IMR-90 (cell line): ENCODE results near the gene WSB2. TPM values are rescaled to one million over a fixed set of nuclear protein-coding genes. Genes with fewer than 3 reads are reported as not detected.

Source experiments
- ATAC-seq: fragments of 200-7000 bp; cut with Tn5 transposase; 2 replicates; pipeline ENCODE4 v1.9.1; 2020; ENCODE audit warnings: low read depth, mild to moderate bottlenecking, moderate library complexity
- Bru-seq: library from RNA; stranded (reverse); fragments of 400-500 nt; gene quantifications from one replicate; lab custom pipeline; 2021; lab: Mats Ljungman, UMichigan
- BruChase-seq, 2 experiments: library from RNA; stranded (reverse); fragments of 400-500 nt; gene quantifications; one replicate each; lab custom pipeline; 2021; lab: Mats Ljungman, UMichigan
- BruUV-seq: library from RNA; stranded (reverse); fragments of 400-500 nt; replicated peaks from 2 replicates; lab custom pipeline; 2021; lab: Mats Ljungman, UMichigan
- CTCF ChIA-PET: fragments of 300-600 bp; formaldehyde crosslinking; extraction: SDS; loops from one replicate; lab custom pipeline; 2021; ENCODE audit warnings: antibody characterized with exemption; lab: Yijun Ruan, JAX
- POLR2A ChIA-PET: fragments of 300-600 bp; sonication (Branson Sonifier 250); formaldehyde crosslinking; loops from one replicate; lab custom pipeline; 2022; ENCODE audit warnings: antibody characterized with exemption; ENCODE audit not compliant: unreplicated experiment; lab: Charles Lee
- DNase-seq: peaks from one replicate; pipeline ENCODE4 v3.0.0; 2013
- H2AFZ ChIP-seq: replicated peaks from 2 replicates; pipeline ENCODE3; 2013; ENCODE audit warnings: low read length, mild to moderate bottlenecking; ENCODE audit not compliant: poor library complexity
- H2AK5ac ChIP-seq: 2 replicates; pipeline ENCODE4 v1.6.1; 2013; ENCODE audit warnings: low read depth, low read length, inconsistent platforms
- H2AK9ac ChIP-seq: replicated peaks from 2 replicates; pipeline ENCODE3; 2013; ENCODE audit warnings: mild to moderate bottlenecking, low read depth, low read length, moderate library complexity; ENCODE audit not compliant: poor library complexity
- H2BK120ac ChIP-seq: 2 replicates; pipeline ENCODE4 v1.6.1; 2013; ENCODE audit warnings: low read depth, low read length, inconsistent platforms
- H2BK15ac ChIP-seq: 3 replicates; pipeline ENCODE4 v1.6.1; 2013; ENCODE audit warnings: low read depth, low read length, inconsistent platforms
- H2BK20ac ChIP-seq: 2 replicates; pipeline ENCODE4 v1.6.1; 2013; ENCODE audit warnings: low read depth, mild to moderate bottlenecking, inconsistent platforms, low read length, moderate library complexity
- H2BK5ac ChIP-seq: 2 replicates; pipeline ENCODE4 v1.6.1; 2013; ENCODE audit warnings: mild to moderate bottlenecking, low read depth, low read length, inconsistent platforms; ENCODE audit not compliant: poor library complexity, severe bottlenecking
- H3K14ac ChIP-seq: replicated peaks from 2 replicates; pipeline ENCODE4 v1.6.1; 2013; ENCODE audit warnings: low read depth, low read length, inconsistent platforms
- H3K18ac ChIP-seq: 2 replicates; pipeline ENCODE4 v1.6.1; 2013; ENCODE audit warnings: low read depth, low read length, control low read depth
- H3K23ac ChIP-seq: 2 replicates; pipeline ENCODE4 v1.6.1; 2013; ENCODE audit warnings: low read depth, low read length, inconsistent platforms
- H3K27ac ChIP-seq: 2 replicates; pipeline ENCODE4 v1.5.1; 2013; ENCODE audit warnings: mild to moderate bottlenecking, control low read depth, low read length; ENCODE audit not compliant: insufficient read depth
- H3K27me3 ChIP-seq: 2 replicates; pipeline ENCODE4 v1.6.1; 2013; ENCODE audit warnings: low read length; ENCODE audit not compliant: control insufficient read depth, insufficient read depth
- H3K36me3 ChIP-seq: 2 replicates; pipeline ENCODE4 v1.6.1; 2013; ENCODE audit warnings: low read length, mixed read lengths; ENCODE audit not compliant: control insufficient read depth, insufficient read depth
- H3K4ac ChIP-seq: 2 replicates; pipeline ENCODE4 v1.6.1; 2013; ENCODE audit warnings: low read depth, low read length, inconsistent platforms
- H3K4me1 ChIP-seq: 2 replicates; pipeline ENCODE4 v1.6.1; 2013; ENCODE audit warnings: low read length, mixed read lengths; ENCODE audit not compliant: control insufficient read depth, insufficient read depth
- H3K4me2 ChIP-seq: 2 replicates; pipeline ENCODE4 v1.6.1; 2013; ENCODE audit warnings: low read depth, mild to moderate bottlenecking, control low read depth, low read length, moderate library complexity
- H3K4me3 ChIP-seq: 2 replicates; pipeline ENCODE4 v1.5.1; 2013; ENCODE audit warnings: low read depth, mild to moderate bottlenecking, control low read depth, low read length, moderate library complexity; ENCODE audit not compliant: insufficient read depth
- H3K56ac ChIP-seq: 2 replicates; pipeline ENCODE4 v1.6.1; 2013; ENCODE audit warnings: low read length, inconsistent platforms; ENCODE audit not compliant: insufficient read depth; ENCODE audit errors: extremely low read depth
- H3K79me1 ChIP-seq, 2 experiments: 2 replicates each; pipeline ENCODE4 v1.6.1; 2013; ENCODE audit warnings: low read length in 2 of 2, inconsistent platforms in 1 of 2, low read depth in 1 of 2
- H3K9ac ChIP-seq: 2 replicates; pipeline ENCODE4 v1.6.1; 2013; ENCODE audit warnings: low read depth, low read length, control low read depth
- H3K9me1 ChIP-seq: 2 replicates; pipeline ENCODE4 v1.6.1; 2013; ENCODE audit warnings: low read length, inconsistent platforms; ENCODE audit not compliant: insufficient read depth
- H3K9me3 ChIP-seq: 2 replicates; pipeline ENCODE4 v1.6.1; 2013; ENCODE audit warnings: low read length; ENCODE audit not compliant: control insufficient read depth, insufficient read depth
- H4K20me1 ChIP-seq: 2 replicates; pipeline ENCODE4 v1.6.1; 2013; ENCODE audit warnings: low read length, inconsistent platforms; ENCODE audit not compliant: insufficient read depth
- H4K5ac ChIP-seq: 2 replicates; pipeline ENCODE4 v1.6.1; 2013; ENCODE audit warnings: mild to moderate bottlenecking, low read depth, low read length, control low read depth
- H4K8ac ChIP-seq, 2 experiments: 2 replicates each; pipeline ENCODE4 v1.6.1; 2013; ENCODE audit warnings: low read depth in 2 of 2, low read length in 2 of 2, control low read depth in 1 of 2, inconsistent platforms in 1 of 2
- H4K91ac ChIP-seq: 2 replicates; pipeline ENCODE4 v1.6.1; 2013; ENCODE audit warnings: low read depth, low read length, inconsistent platforms; ENCODE audit not compliant: insufficient read depth
- BHLHE40 ChIP-seq: fragments of 150-350 bp; IDR thresholded peaks from 2 replicates; pipeline ENCODE4 v1.6.1; 2016; ENCODE audit warnings: mild to moderate bottlenecking, low read depth, low read length
- FOS ChIP-seq: fragments of 150-350 bp; IDR thresholded peaks from 2 replicates; pipeline ENCODE4 v1.6.1; 2016; ENCODE audit warnings: low read depth, low read length
- MAZ ChIP-seq: IDR thresholded peaks from 2 replicates; pipeline ENCODE4 v1.6.1; 2012; ENCODE audit warnings: low read depth, mild to moderate bottlenecking, low read length, improper control_type of control experiment, moderate library complexity, borderline replicate concordance
- MXI1 ChIP-seq: IDR thresholded peaks from 2 replicates; pipeline ENCODE4 v1.6.1; 2012; ENCODE audit warnings: low read depth, mild to moderate bottlenecking, low read length, moderate library complexity, borderline replicate concordance
- POLR2A ChIP-seq: IDR thresholded peaks from 2 replicates; pipeline ENCODE4 v1.6.1; 2012; ENCODE audit warnings: mild to moderate bottlenecking, low read depth, low read length
- RAD21 ChIP-seq: IDR thresholded peaks from 2 replicates; pipeline ENCODE4 v1.6.1; 2012; ENCODE audit warnings: low read length, improper control_type of control experiment
- WGBS, 2 experiments: methylation state at CpG; one replicate each; pipeline versions ENCODE4 v1.1.5 to v1.1.7; 2013; ENCODE audit warnings: missing lambda C conversion rate in 2 of 2; ENCODE audit not compliant: insufficient read length in 1 of 2; ENCODE audit errors: extremely low coverage in 2 of 2; 5-methylcytosine and 5-hydroxymethylcytosine counted together
- dilution Hi-C: fragments of 300-500 bp; cut with HindIII; formaldehyde crosslinking; loops from one replicate; pipeline ENCODE4 v1.14.3; 2018; ENCODE audit warnings: low sequenced_read_pairs; ENCODE audit not compliant: unreplicated experiment
- in situ Hi-C: fragments of 300-500 bp; cut with MboI; formaldehyde crosslinking; loops from 3 replicates; pipeline ENCODE4 v1.14.3; 2019; ENCODE audit warnings: low sequenced_read_pairs, inconsistent platforms, mixed read lengths
- intact Hi-C: fragments of 100-400 bp; cut with micrococcal nuclease; formaldehyde crosslinking; loops from 2 replicates; pipeline ENCODE4 v1.10.0; 2022
- long read RNA-seq: library from polyadenylated mRNA; unstranded; transcript quantifications from one replicate; pipeline ENCODE4 v2.0.0, GENCODE V29; 2021; ENCODE audit not compliant: unreplicated experiment
- polyA plus RNA-seq, 3 experiments: library from polyadenylated mRNA; depleted of rRNA; stranded (reverse); fragments of >200 nt; gene quantifications; 2 replicates each; pipeline ENCODE4 v1.2.3, GENCODE V29; 2012; ENCODE audit warnings: low replicate concordance in 1 of 3
- total RNA-seq: library from RNA; depleted of rRNA; stranded (reverse); fragments of >200 nt; gene quantifications from 2 replicates; pipeline ENCODE4 v1.2.3, GENCODE V29; 2012; rRNA removed
- TF ChIP-seq, protein P1 (sequence below): fragments of 150-350 bp; IDR thresholded peaks from 2 replicates; pipeline ENCODE4 v1.6.1; 2016; ENCODE audit warnings: low read depth, mild to moderate bottlenecking, low read length, moderate library complexity, borderline replicate concordance
- TF ChIP-seq, protein P2 (sequence below): fragments of 150-350 bp; IDR thresholded peaks from 2 replicates; pipeline ENCODE4 v1.6.1; 2017; ENCODE audit warnings: mild to moderate bottlenecking, antibody characterized with exemption, low read length, low read depth

The WSB2 gene
- total RNA-seq (141 and 180 TPM in 2 replicates), polyA plus RNA-seq (2012; rRNA removed) (92.8 and 99.2 TPM in 2 replicates), Bru-seq, nascent RNA (percentile 84 among the genes with signal in this experiment), BruChase-seq, experiment 1, labeled RNA remaining after a 6-hour chase (percentile 90 among the genes with signal in this experiment), BruChase-seq, experiment 2, labeled RNA remaining after a 2-hour chase (percentile 78 among the genes with signal in this experiment)
- polyA plus RNA-seq (2012; cell fraction: cytosol; rRNA removed), result 61.3 and 149 TPM in 2 replicates
- 31.2 and 37.8 TPM in 2 replicates for polyA plus RNA-seq (2012; cell fraction: nucleus; rRNA removed; ENCODE audit: low replicate concordance)
- long read RNA-seq, transcript WSB2-203 (8 exons, 1,328 nt), result minor isoform, 8 of 150 reads
- long read RNA-seq, transcript WSB2-201 (9 exons, 2,646 nt), result major isoform, 106 of 150 reads
- long read RNA-seq, partial matches to known transcripts, result 27 of 150 reads
- long read RNA-seq, other reads (novel, unspliced or antisense), result 4 of 150 reads

DNA sequence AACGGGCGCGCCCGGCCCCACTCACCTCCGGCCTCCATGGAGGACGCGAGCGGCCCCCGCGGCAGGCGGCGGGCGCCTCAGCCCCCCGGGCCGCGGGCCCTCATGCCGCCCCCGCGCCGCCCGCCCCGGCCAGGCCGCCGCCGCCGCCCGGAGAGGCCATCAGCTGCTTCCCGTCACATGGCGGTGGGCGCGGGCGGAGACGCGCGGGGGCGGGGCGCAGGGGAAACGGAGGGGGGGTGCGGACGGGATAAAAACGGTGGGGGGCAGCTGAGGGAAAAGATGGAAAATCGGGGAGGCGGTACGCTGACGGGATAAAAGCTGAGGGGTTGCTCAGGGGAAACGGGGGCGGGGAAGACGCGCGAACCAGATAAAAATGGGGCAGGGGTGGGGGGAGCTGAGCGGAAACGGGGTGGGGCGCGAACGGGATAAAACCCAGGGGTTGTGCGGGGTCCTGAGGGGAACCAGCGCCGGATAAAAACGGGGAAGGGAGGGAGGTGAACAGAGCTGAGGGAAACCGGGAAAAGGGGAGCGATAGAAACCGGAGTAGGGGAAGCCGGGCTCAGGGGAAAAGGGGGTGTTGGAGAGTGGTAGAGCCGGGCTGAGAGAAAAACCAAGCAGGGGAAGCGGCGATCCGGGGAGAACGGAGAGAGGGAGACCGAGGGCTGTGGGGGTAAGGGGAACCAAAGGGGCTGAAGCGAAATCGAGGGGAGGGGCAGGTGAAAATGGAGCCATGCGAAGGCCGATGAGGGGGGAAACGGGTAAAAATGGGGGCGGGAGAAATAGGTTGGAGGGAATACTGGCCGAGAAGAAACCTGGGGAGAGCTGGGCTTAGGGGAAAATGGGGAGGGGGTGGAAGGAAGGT, at the start of gene WSB2:
TSS of gene WSB2 (minus strand) at position 169 of the 862 bp plus-strand sequence. CDS start at position 38, 131 bp downstream.
- no peaks in the 10 kb centered on the region for H3K27me3 ChIP-seq
- peak; percentile 50 for DNase-seq
- peak within 1 kb of the TSS; percentile 89 for H4K91ac ChIP-seq
- ATAC-seq, result peak; percentile 59
- H4K20me1 ChIP-seq, result peaks cover 4% of the 10 kb centered on the region
- H2BK5ac ChIP-seq, result peak within 1 kb of the TSS; percentile 75
- H3K4me2 ChIP-seq, result peak within 1 kb of the TSS; percentile 98
- H3K14ac ChIP-seq, result peak within 1 kb of the TSS; percentile 97
- dilution Hi-C loops (no loop called here), intact Hi-C loops (loop anchor here (5.0 kb wide), 2 partner anchors 76 to 316 kb away; partner anchors contain the start of genes PEBP1 and SUDS3), in situ Hi-C loops (no loop called here)
- ChIA-PET CTCF (no interaction called here), POLR2A (interaction anchor here (0.6 kb wide), 2 partner anchors 40 to 324 kb away, joined by 3 to 24 read pairs; no protein-coding TSS in a partner anchor)
- H2AK5ac ChIP-seq, result peak within 1 kb of the TSS; percentile 99
- peak within 1 kb of the TSS; percentile 96 for H3K23ac ChIP-seq
- WGBS, 2 experiments, result 0% methylated on average over 7 of the region's 76 CpGs; no CpG with 5 or more reads in 1 of the 2 experiments
- H2BK15ac ChIP-seq, result peak within 1 kb of the TSS; percentile 58; the same call in 1 of the 3 replicates
- H3K4ac ChIP-seq, result peak within 1 kb of the TSS; percentile 100
- peak within 1 kb of the TSS; percentile 66 for H3K4me3 ChIP-seq
- peak within 1 kb of the TSS; percentile 95 for H3K56ac ChIP-seq
- H3K27ac ChIP-seq, result peak within 1 kb of the TSS; percentile 98
- peak within 1 kb of the TSS; percentile 86 for H2BK120ac ChIP-seq
- peaks cover 7% of the 10 kb centered on the region for H3K4me1 ChIP-seq
- peak within 1 kb of the TSS; percentile 99 for H2AK9ac ChIP-seq
- no TSS peak for BruUV-seq
- H3K9ac ChIP-seq, result peak within 1 kb of the TSS; percentile 98
- H4K8ac ChIP-seq, result peak within 1 kb of the TSS; percentile 91 to 95
- peak within 1 kb of the TSS; percentile 86 for H2AFZ ChIP-seq
- H3K79me1 ChIP-seq, result peaks cover 5 to 56% of the 10 kb centered on the region in 2 experiments
- H3K18ac ChIP-seq, result peak within 1 kb of the TSS; percentile 91
- no peaks in the 10 kb centered on the region for H3K9me3 ChIP-seq
- H3K36me3 ChIP-seq, result no peaks in the 10 kb centered on the region; the same call in 1 of the 2 replicates
- H4K5ac ChIP-seq, result peak within 1 kb of the TSS; percentile 85
- TF ChIP-seq, protein P1, sequence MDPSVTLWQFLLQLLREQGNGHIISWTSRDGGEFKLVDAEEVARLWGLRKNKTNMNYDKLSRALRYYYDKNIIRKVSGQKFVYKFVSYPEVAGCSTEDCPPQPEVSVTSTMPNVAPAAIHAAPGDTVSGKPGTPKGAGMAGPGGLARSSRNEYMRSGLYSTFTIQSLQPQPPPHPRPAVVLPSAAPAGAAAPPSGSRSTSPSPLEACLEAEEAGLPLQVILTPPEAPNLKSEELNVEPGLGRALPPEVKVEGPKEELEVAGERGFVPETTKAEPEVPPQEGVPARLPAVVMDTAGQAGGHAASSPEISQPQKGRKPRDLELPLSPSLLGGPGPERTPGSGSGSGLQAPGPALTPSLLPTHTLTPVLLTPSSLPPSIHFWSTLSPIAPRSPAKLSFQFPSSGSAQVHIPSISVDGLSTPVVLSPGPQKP, result no peak
- TF ChIP-seq RAD21 (no peak), MXI1 (no peak), BHLHE40 (no peak), POLR2A (peak; percentile 68), FOS (no peak), MAZ (peak; percentile 50; the same call in 1 of the 2 replicates)
- TF ChIP-seq, protein P2, sequence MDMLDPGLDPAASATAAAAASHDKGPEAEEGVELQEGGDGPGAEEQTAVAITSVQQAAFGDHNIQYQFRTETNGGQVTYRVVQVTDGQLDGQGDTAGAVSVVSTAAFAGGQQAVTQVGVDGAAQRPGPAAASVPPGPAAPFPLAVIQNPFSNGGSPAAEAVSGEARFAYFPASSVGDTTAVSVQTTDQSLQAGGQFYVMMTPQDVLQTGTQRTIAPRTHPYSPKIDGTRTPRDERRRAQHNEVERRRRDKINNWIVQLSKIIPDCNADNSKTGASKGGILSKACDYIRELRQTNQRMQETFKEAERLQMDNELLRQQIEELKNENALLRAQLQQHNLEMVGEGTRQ, result peak; percentile 79
- H3K9me1 ChIP-seq, result peaks cover 7% of the 10 kb centered on the region
- peak within 1 kb of the TSS; percentile 71 for H2BK20ac ChIP-seq
